SJSA1 (cell line): ENCODE data around the gene TBC1D25. TPM values are rescaled to one million over a fixed set of nuclear protein-coding genes. Genes with fewer than 3 reads are reported as not detected.
"Not testable (repeated sequence)": the region's sequence is repeated elsewhere in the genome, so short reads cannot be mapped to it uniquely, and the experiment has no call there.

Experiments used
- DNase-seq, 2 experiments: peaks; one replicate each; pipeline ENCODE4 v3.0.0-alpha.2; 2015 to 2020; ENCODE audit warnings: low spot score in 2 of 2, low read depth in 1 of 2
- H3K27ac ChIP-seq: fragments of 250-450 bp; sonication (Bioruptor Pico); 2 replicates; pipeline ENCODE4 v1.5.1; 2020; ENCODE audit warnings: mild to moderate bottlenecking, moderate library complexity
- H3K27me3 ChIP-seq: fragments of 250-450 bp; sonication (Bioruptor Pico); replicated peaks from 2 replicates; pipeline ENCODE4 v1.5.1; 2020; ENCODE audit warnings: mild to moderate bottlenecking, moderate library complexity
- H3K36me3 ChIP-seq: fragments of 250-450 bp; sonication (Bioruptor Pico); 2 replicates; pipeline ENCODE4 v1.5.1; 2020; ENCODE audit warnings: mild to moderate bottlenecking
- H3K4me1 ChIP-seq: fragments of 250-450 bp; sonication (Bioruptor Pico); replicated peaks from 2 replicates; pipeline ENCODE4 v1.6.1; 2021; ENCODE audit warnings: mild to moderate bottlenecking
- H3K4me3 ChIP-seq: fragments of 250-450 bp; sonication (Bioruptor Pico); 2 replicates; pipeline ENCODE4 v1.5.1; 2020; ENCODE audit warnings: mild to moderate bottlenecking
- H3K9me3 ChIP-seq: fragments of 250-450 bp; sonication (Bioruptor Pico); replicated peaks from 2 replicates; pipeline ENCODE4 v1.5.1; 2020; ENCODE audit warnings: mild to moderate bottlenecking
- total RNA-seq: library from RNA; depleted of rRNA; stranded (reverse); fragments of >200 nt; shearing (Covaris generic); gene quantifications from 2 replicates; pipeline ENCODE4 v1.2.3, GENCODE V29; 2014

Gene TBC1D25
- total RNA-seq, 1 experiment from 2014 or later, result 6.5 TPM

DNA sequence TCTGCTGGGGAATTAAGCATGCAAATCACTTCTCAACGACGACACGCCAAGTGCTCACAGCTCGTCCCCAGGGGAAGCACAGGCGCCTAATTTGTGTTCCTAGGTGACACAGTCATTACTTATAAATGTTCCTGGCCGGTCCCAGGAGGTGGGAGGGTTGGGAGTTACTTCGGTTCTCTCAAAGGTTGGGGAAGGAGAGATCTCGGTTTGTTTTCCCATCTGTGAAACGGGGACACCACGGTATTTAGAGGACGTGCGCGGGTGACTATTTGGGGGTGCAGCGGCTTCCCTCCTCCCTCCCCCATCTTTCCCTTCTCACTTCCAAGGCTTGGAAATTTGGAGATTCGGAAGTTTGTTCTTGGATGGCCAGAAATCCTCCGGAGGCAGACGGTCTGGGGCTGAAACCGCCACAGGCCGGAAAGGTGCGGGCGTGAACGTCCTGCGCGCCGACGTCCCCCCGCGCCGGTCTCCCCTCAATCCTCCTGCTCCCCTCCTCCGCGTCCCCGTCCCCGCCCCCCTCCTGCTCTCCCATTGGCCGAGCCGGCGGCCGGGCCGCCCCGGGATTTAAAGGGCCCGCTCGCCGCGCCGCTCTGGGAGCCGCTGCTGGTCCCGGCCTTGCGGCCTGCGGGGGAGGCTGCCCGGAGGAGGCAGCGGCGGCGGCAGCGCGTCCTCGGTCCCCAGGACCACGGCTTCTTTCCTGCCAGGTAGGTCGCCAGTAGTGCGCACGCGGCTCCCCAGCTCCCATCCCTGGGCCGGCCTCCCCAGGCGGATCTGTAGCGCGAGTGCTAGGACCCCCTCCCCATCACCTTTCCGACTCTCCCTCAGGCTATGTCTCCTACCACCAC, 30.9 kb upstream of the TBC1D25 start, which contains the start of gene PORCN:
TSS of gene PORCN (plus strand) at position 593 of the 845 bp plus-strand sequence. CDS start 829 bp downstream, outside the sequence.
- H3K9me3 ChIP-seq, result no peaks in the 10 kb centered on the region
- no peaks in the 10 kb centered on the region for H3K27me3 ChIP-seq
- H3K36me3 ChIP-seq, result no peaks in the 10 kb centered on the region
- H3K27ac ChIP-seq, result peak within 1 kb of the TSS; percentile 62
- DNase-seq, result peak in 1 of 2 experiments; percentile 73
- peaks cover 4% of the 10 kb centered on the region for H3K4me1 ChIP-seq
- peak within 1 kb of the TSS; percentile 65 for H3K4me3 ChIP-seq

DNA sequence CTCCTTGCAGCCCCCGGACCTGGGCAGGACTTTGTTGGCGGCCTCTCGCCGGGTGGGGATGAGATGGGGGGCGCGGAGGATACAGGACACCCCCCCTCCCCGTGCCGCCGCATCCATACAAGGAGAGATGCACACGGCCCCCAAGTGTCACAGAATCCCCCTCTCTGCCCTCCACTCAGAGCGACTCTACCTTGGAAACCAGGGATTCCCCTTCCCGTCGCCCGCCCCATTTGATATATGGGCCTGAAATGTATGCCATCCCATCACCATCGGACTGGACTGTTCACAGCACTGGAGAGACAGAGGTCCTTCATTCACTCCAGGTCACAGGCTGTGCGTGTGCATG, 30.3 kb upstream of the TBC1D25 start:
- Histone ChIP-seq H3K27me3 (no peaks in the 10 kb centered on the region), H3K4me1 (peaks cover 4% of the 10 kb centered on the region), H3K36me3 (no peaks in the 10 kb centered on the region), H3K4me3 (peak overlapping the region; percentile 65), H3K27ac (no peak overlapping the region), H3K9me3 (no peaks in the 10 kb centered on the region)
- DNase-seq, result no peak

DNA sequence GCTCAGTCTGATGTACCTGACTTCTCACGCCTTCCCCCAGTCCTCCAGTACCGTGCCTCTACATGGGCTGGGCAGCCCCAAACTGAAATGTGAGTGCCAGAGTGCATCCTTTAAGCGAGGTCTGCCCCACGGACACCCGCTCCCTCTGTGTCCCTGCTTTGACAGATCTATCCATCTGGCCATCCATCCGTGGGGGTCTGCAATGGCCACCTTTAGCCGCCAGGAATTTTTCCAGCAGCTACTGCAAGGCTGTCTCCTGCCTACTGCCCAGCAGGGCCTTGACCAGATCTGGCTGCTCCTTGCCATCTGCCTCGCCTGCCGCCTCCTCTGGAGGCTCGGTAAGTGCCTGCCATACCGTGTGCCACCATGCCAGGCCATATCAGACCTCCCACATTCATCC, 29.9 kb upstream of the TBC1D25 start:
- no peak for DNase-seq
- Histone ChIP-seq H3K4me3 (peak overlapping the region; percentile 65), H3K27me3 (no peaks in the 10 kb centered on the region), H3K9me3 (no peaks in the 10 kb centered on the region), H3K36me3 (no peaks in the 10 kb centered on the region), H3K27ac (no peak overlapping the region), H3K4me1 (peaks cover 4% of the 10 kb centered on the region)

- H3K27ac ChIP-seq, result no peak overlapping the region
- no peaks in the 10 kb centered on the region for H3K27me3 ChIP-seq
- H3K36me3 ChIP-seq, result no peaks in the 10 kb centered on the region
- H3K4me3 ChIP-seq, result no peak overlapping the region
- DNase-seq, result no peak
- peaks cover 4% of the 10 kb centered on the region for H3K4me1 ChIP-seq
- H3K9me3 ChIP-seq, result no peaks in the 10 kb centered on the region
Observed at GRCh38 chrX:48511560-48511959, 28.0 kb upstream of the TBC1D25 start.

DNA sequence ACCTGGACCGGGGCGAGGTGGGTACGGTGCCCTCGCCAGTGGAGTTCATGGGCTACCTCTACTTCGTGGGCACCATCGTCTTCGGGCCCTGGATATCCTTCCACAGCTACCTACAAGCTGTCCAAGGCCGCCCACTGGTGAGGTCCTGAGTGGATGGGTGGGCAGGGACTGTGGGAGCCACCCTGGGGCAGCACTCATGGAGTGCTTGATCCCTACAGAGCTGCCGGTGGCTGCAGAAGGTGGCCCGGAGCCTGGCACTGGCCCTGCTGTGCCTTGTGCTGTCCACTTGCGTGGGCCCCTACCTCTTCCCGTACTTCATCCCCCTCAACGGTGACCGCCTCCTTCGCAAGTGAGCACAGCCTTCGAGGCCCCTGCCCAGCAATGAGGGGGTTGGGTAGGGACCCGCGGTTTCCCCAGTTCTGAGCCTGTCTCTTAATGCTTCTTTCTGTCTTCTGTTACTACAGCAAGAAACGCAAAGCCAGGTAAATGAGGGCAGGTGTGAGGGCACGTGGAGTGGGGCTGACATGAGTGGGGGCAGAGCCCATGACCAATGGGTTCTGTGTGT, 27.1 kb upstream of the TBC1D25 start:
- Histone ChIP-seq H3K4me3 (no peak overlapping the region), H3K36me3 (no peaks in the 10 kb centered on the region), H3K27me3 (no peaks in the 10 kb centered on the region), H3K9me3 (no peaks in the 10 kb centered on the region), H3K27ac (no peak overlapping the region), H3K4me1 (peaks cover 4% of the 10 kb centered on the region)
- no peak for DNase-seq

DNA sequence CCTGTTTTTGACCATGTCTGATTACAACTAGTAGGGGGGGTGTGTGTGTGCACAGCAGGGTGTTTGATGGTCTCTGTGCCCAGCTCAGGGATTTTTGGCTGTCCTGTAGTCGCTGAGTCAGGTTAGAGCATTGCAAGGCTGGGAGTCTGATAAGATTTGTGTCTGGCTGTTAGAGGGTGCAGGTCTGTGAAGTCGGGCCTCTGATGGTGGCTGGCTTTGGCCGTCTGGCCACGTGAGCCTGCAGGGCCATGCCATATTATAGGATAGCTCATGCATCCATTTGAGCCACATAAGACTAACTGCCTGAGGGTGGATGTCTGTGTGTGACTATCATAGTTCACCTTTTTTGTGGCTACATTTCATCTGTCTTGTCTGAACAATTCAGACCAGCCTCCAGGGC, 25.8 kb upstream of the TBC1D25 start:
- no peak overlapping the region for H3K4me3 ChIP-seq
- H3K27ac ChIP-seq, result no peak overlapping the region
- no peak for DNase-seq
- H3K36me3 ChIP-seq, result no peaks in the 10 kb centered on the region
- no peaks in the 10 kb centered on the region for H3K27me3 ChIP-seq
- peaks cover 4% of the 10 kb centered on the region; the same call in 1 of the 2 replicates for H3K4me1 ChIP-seq
- H3K9me3 ChIP-seq, result no peaks in the 10 kb centered on the region

- Histone ChIP-seq H3K27me3 (no peaks in the 10 kb centered on the region), H3K36me3 (no peaks in the 10 kb centered on the region), H3K9me3 (no peaks in the 10 kb centered on the region), H3K27ac (no peak overlapping the region), H3K4me3 (no peak overlapping the region), H3K4me1 (peaks cover 4% of the 10 kb centered on the region; the same call in 1 of the 2 replicates)
- no peak for DNase-seq
Observed at GRCh38 chrX:48514126-48514806, 25.2 kb upstream of the TBC1D25 start.

DNA sequence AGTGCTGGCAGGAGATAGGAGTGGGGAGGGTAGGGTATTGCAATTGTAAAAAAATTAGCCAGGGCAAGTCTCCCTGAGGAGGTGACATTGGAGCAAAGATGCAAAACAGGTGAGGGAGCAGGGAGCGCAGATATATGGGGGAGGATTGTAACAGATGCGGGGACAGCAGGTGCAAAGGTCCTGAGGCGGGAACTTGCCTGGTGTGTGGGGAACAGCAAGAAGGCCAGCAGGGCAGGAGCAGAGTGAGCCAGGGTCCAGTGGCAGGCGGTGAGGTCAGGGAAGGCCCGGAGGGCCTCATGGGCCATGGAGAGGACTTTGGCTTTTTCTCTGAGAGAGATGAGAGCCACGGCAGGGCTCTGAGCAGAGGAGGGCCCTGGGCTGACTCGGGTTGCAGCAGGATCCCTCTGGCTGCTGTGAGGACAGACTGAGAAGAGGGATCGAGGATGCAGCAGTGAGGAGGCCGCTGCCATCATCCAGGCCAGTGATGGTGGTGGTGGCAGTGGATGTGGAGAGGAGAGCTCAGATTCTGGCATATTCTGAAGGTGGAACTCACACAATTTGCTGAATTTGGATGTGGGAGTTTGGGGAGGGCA, 24.6 kb upstream of the TBC1D25 start:
- Histone ChIP-seq H3K9me3 (no peaks in the 10 kb centered on the region), H3K4me1 (no peaks in the 10 kb centered on the region), H3K4me3 (no peak overlapping the region), H3K27ac (no peak overlapping the region), H3K36me3 (no peaks in the 10 kb centered on the region), H3K27me3 (no peaks in the 10 kb centered on the region)
- DNase-seq, result no peak

DNA sequence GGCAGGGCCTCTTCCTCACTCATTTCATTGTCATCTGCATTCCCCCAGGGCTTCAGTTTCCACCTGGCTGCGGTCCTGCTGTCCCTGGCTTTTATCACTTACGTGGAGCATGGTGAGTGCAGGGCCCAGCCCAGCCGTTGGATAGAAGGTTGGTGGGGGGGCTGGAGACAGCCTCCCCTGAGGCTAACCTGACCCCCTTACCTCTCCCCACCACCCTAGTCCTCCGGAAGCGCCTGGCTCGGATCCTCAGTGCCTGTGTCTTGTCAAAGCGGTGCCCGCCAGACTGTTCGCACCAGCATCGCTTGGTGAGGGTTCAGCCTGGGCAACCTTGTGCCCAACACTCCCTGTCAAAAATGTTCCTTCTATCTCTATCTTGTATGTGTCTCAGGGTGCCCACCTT, 23.7 kb upstream of the TBC1D25 start:
- H3K27ac ChIP-seq, result no peak overlapping the region
- no peaks in the 10 kb centered on the region for H3K36me3 ChIP-seq
- DNase-seq, result no peak
- H3K4me1 ChIP-seq, result no peaks in the 10 kb centered on the region
- no peaks in the 10 kb centered on the region for H3K27me3 ChIP-seq
- H3K4me3 ChIP-seq, result no peak overlapping the region
- H3K9me3 ChIP-seq, result no peaks in the 10 kb centered on the region

- no peak for DNase-seq
- Histone ChIP-seq H3K9me3 (no peaks in the 10 kb centered on the region), H3K4me1 (no peaks in the 10 kb centered on the region), H3K27ac (no peak overlapping the region), H3K4me3 (no peak overlapping the region), H3K36me3 (no peaks in the 10 kb centered on the region), H3K27me3 (no peaks in the 10 kb centered on the region)
Observed at GRCh38 chrX:48516285-48516684, 23.2 kb upstream of the TBC1D25 start.

DNA sequence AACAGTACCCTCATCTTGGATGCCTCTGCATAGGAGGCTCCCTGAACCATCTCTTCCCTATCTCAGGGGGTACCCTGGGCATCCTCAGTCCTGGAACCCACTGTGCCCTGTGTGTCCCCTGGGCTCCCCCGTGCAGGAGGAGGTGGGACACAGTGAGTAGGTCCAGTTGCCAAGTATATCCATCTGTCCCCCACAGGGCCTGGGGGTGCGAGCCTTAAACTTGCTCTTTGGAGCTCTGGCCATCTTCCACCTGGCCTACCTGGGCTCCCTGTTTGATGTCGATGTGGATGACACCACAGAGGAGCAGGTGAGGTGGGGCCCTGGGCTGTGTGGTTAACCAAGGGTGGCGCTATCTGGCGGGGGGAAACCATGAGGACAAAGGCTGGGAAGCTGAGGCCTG, 22.5 kb upstream of the TBC1D25 start:
- no peaks in the 10 kb centered on the region for H3K27me3 ChIP-seq
- H3K36me3 ChIP-seq, result no peaks in the 10 kb centered on the region
- no peak for DNase-seq
- H3K4me3 ChIP-seq, result no peak overlapping the region
- no peaks in the 10 kb centered on the region for H3K4me1 ChIP-seq
- H3K9me3 ChIP-seq, result no peaks in the 10 kb centered on the region
- no peak overlapping the region for H3K27ac ChIP-seq

DNA sequence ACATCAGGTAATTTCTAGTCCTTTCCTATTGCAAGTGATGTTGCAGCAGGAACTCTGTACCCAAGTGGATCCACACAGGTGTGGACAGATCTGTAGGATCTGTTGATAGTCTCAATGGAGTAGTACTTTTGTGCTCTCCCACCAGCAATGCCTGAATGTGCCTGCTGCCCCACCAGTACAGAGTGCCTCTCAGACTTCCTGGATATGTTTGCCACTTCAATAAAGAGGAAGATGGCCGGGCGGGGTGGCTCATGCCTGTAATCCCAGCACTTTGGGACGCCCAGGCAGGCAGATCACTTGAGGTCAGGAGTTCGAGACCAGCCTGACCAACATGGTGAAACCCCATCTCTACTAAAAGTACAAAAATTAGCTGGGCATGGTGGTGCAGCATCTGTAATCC, 20.0 kb upstream of the TBC1D25 start:
- H3K27ac ChIP-seq, DNase-seq, H3K4me3 ChIP-seq, H3K9me3 ChIP-seq, H3K27me3 ChIP-seq, H3K4me1 ChIP-seq, H3K36me3 ChIP-seq: not testable (repeated sequence)

DNA sequence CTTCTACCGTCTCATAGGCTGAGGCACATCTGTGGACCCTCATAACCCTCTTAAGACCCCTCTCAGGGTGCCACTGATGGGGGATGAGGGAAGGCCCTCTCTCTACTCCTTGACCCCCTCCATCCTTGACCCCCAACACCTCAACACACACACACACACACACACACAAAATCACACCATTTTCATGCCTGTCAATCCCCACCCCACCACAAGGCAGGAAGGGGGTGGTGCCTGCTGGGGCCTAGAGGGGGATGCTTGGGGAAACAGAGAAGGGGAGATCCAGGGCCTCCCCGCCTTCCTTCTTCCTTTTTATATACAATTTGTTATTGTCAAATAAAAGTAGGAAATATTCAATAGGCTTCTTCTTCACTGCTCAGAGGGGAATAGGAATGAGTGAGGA, 19.1 kb upstream of the TBC1D25 start:
- DNase-seq, result no peak
- H3K4me3 ChIP-seq, result no peak overlapping the region
- no peak overlapping the region for H3K27ac ChIP-seq

GRCh38 chrX:48520976-48521352, 18.6 kb upstream of the TBC1D25 start:
- Histone ChIP-seq H3K27me3 (no peaks in the 10 kb centered on the region), H3K4me1 (no peaks in the 10 kb centered on the region), H3K9me3 (no peaks in the 10 kb centered on the region), H3K4me3 (no peak overlapping the region), H3K36me3 (0 out of 2 replicates have a peak, but pooled peaks cover 3% of the 10 kb centered on the region), H3K27ac (no peak overlapping the region)
- DNase-seq, result no peak

More for the DNA sequence above, 19.1 kb upstream of the TBC1D25 start:
- no peaks in the 10 kb centered on the region for H3K9me3 ChIP-seq
- no peaks in the 10 kb centered on the region for H3K4me1 ChIP-seq
- H3K27me3 ChIP-seq, result no peaks in the 10 kb centered on the region
- H3K36me3 ChIP-seq, result 0 out of 2 replicates have a peak, but pooled peaks cover 3% of the 10 kb centered on the region
